A549 treated with Mapracorat at 1 μM for 4 hours (cell line): ENCODE measurements around the gene SLC35F3. TPM values are rescaled to one million over a fixed set of nuclear protein-coding genes. Genes with fewer than 3 reads are reported as not detected.

Experiments used
- total RNA-seq: library from RNA; stranded (reverse); fragments of 200-300 nt; extraction: Qiagen RNA extraction; gene quantifications from 5 replicates; pipeline ENCODE4 v1.2.3, GENCODE V29; 2022

SLC35F3 gene
- total RNA-seq, result 3.6 to 5.2 TPM (median 4.9 TPM) in 5 replicates

DNA sequence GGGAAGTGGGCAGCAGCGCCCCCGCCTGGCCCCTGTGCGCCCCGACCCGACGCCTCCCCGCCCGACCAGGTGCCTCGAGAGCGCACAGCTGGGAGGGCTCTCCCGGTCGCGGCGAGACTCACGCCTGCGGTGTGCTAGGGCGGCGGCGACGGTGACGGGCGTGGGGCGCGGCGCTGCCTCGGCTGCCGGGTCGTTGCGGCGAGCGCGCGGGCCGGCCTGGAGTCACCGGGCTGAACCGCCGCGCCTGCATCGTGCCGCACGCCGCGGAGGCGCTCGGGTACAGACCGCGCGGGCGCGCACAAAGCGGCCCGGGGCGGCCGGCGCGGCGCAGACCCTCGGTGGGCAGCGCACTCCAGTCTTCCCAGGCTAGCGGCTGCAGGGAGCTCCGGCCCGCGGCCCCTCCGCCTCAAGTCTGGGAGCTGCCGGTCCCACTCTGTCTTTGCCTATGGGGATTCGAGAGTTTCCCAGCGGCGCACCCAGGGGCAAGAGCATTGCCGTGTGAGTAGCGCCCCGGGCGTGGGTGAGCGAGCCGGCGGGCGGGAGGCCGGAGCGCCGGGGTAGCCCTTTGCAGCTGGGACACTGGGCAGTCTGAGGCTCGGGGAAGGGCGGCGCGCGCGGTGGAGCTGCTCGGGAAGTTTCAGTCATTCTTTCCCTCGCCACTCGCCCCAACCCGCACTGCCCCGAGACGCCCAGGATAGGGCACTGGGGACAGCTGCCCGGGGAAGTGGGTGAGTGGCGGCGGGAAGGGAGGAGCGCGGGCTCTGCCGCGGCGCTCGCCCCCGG, at the start of gene SLC35F3:
SLC35F3 (plus strand) TSS at position 44 of the 783 bp plus-strand sequence.

DNA sequence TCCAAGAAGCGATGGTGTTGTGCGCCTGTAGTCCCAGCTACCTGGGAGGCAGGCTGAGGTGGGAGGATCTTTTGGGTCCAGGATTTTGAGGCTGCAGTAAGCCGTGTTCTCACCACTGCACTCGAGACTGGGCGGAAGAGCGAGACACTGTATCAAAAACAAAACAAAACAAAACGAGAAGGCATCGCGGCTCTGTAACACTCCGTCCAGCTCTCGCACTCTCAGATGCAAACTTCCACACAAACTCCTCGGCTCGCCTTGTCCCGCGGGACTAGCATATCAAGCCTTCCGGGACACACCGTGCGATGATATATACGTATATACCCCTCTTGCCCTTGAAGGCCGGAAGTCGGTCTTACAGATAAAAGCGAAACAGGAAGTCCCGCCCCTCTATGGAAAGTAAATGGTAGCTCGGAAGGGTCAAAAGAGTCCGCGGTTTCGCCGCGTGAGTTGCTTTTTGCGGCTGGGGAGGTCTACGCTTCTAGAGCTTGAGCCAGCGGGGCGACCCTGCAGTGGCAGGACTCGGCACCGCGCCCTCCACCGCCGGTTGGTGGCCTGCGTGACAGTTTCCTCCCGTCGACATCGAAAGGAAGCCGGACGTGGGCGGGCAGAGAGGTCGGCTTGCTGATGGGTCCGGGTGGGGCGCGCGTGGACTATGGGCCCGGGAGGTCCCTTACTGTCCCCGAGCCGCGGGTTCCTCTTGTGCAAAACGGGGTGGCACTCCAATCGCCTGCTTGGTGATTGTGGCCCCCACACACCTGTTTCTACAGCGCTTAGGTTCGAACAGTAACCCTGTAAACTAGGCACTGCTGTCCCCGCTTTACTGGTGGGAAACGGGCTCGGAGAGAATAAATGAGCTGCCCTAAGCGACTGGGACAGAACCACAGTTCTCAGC, 468.8 kb downstream of the SLC35F3 start, which contains the start of gene COA6:
COA6 (plus strand) TSS at position 393 of the 895 bp plus-strand sequence; CDS start at position 404, 11 bp downstream.

